Urothelium cell line (cell line): Measurements from ENCODE around the gene STEAP3.
A peak's percentile ranks its signal among the peaks of the same experiment; 100 is the strongest.

Source experiments
- DNase-seq: peaks from one replicate; pipeline ENCODE4 v3.0.0; 2011; ENCODE audit warnings: low spot score, mixed read lengths
- FAIRE-seq: peaks from 2 replicates; lab custom pipeline; 2011; peaks lifted over from hg19 to GRCh38; lab: Jason Lieb, UNC

The STEAP3 gene

GRCh38 chr2:119197529-119198239 lies 25.9 kb upstream of the STEAP3 start:
- FAIRE-seq = peak; percentile 72
- DNase-seq = no peak

DNA sequence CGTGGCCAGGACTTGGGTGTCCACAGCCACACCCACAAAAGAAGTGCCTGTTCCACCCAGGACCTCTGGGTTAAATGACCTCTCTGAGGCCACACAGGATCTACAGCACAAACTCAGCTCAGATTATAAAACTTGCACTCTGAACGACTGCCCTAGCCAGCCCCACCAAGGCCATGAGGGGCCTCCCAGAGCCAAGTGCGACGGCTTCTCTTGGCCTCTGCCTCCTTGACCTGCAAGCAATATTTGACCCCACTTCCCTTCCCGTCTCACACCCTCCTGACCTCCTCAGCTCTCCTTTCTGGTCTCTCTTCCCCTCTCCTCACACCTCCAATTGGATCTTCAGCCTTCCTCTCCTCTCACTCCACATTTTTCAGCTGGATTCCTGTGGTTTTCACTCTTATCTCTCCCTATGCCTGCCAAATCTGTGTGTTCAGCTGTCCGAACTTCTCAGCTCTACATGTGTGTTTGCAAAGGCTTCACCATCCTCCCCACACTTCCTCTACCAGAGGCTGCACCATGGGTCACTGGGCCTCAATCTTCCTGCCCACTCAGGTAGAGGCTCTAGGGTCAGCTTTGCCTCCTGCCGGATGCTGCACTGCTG lies 25.3 kb upstream of the STEAP3 start:
- peak; percentile 73 for DNase-seq

DNA sequence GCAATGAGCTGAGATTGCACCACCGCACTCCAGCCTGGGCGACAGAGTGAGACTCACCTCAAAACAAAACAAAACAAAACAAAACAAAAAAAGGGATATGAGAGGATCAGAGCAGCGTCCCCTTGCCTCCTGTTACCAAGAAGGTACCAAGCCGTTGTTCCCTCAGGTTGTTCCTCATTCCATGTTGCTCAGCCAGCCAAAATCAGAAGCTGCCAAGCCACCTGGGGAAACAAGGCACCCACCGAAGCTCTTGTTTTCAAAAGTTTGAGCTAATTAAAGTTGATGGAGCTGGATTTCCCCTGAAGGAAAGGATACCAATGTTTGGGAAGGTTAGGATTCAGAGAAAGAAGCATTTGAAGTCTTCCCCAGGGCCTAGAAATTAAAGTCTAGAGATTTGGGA lies 21.8 kb upstream of the STEAP3 start:
- DNase-seq = no peak
- no peak for FAIRE-seq

More for the DNA sequence above, 25.3 kb upstream of the STEAP3 start:
- FAIRE-seq = peak; percentile 32

DNA sequence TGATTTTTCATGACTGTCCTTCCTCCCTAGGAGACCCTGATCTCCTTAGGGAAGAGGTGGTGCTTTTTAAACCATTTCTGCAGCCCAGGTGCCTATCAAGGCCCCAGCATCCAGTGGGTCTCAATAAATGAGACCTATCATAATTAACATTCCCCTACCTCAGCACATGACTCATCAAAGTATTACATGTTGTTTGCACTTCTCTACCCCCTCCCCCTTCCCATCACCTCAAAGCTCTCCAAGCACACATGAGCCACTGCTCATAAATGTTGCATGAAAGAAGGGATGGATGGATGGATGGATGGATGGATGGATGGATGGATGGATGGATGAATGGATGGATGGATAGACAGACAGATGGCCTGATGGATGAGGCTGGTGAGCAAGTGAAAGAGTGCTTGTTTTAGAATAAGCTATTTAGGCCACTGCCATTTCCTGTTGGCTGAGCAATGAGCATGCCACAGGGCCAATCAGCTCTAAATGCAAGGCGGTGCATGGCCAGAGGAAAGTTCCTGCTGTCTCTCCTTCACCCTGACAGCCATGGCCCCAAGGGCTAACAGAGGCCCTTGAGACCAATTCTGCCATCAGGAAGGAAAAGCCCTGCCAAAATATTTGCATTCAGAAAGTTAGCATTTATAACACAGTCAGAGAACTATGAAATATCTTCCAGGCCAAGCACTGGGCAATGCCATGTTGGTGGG lies 20.9 kb upstream of the STEAP3 start:
- FAIRE-seq (peak; percentile 83), DNase-seq (no peak)

GRCh38 chr2:119204525-119204924 lies 19.1 kb upstream of the STEAP3 start:
- FAIRE-seq (peak; percentile 90), DNase-seq (no peak)

GRCh38 chr2:119205001-119205706 lies 18.5 kb upstream of the STEAP3 start:
- DNase-seq = no peak

GRCh38 chr2:119206201-119206600 lies 17.4 kb upstream of the STEAP3 start:
- FAIRE-seq (peak; percentile 77), DNase-seq (no peak)

More at GRCh38 chr2:119205001-119205706, 18.5 kb upstream of the STEAP3 start:
- no peak for FAIRE-seq

DNA sequence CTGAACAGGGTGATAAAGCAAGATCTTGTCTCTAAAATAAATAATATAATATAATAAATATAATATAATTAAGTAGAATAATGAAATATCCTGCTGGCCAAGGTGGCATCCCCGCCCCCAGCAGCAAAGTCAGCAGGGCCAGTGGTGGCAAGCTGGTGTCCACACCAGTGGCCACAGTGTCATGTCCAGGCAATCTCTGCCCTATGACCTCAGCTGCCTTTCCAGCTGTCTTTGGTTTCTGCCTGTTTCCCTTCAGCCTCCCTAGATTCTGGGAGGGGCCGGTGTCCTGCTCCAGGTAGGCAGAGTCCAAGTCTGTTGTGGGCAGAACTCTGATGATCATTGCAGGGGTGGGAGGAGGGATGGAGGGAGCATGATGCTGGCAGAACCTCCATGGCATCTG lies 16.2 kb upstream of the STEAP3 start:
- no peak for DNase-seq
- FAIRE-seq = peak; percentile 17

GRCh38 chr2:119208791-119209203 lies 14.8 kb upstream of the STEAP3 start:
- DNase-seq (peak; percentile 96), FAIRE-seq (peak; percentile 98)

DNA sequence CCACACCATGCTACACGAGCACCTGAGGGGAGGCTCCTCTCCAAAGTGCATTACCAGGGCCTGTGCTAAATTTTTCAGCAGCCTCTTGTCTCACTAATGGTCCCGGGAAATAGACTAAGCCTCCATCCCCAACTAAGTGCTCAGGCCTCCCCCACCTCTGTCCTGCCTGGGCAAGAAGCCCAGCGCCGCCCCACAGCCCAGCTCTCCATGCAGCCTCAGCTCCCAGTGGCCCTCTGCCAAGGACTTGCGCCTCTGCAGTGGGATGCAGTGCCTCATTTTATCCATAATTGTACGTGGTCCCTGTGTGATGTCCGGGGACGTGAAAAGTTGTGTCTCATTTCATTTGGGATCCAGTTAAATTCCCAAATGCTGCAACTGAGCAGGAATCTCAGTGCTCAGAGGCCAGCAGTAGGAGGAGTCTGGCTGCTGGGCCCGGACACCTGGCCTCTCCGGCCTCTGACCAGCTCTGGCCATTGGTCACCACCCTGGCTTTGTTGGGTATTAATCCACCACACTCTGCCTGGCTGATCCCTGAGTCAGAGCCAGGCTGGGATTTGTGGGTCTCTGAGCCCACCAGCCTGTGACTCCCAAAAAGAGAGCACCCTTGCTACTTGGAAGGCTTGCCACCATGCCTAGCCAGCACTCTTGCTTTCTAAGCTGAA lies 11.4 kb upstream of the STEAP3 start:
- FAIRE-seq (peak; percentile 13), DNase-seq (no peak)

- FAIRE-seq (no peak), DNase-seq (no peak)
Measured at GRCh38 chr2:119214453-119215037, 9.1 kb upstream of the STEAP3 start.

- DNase-seq (no peak), FAIRE-seq (no peak)
Measured at GRCh38 chr2:119216994-119217393, 6.6 kb upstream of the STEAP3 start.

DNA sequence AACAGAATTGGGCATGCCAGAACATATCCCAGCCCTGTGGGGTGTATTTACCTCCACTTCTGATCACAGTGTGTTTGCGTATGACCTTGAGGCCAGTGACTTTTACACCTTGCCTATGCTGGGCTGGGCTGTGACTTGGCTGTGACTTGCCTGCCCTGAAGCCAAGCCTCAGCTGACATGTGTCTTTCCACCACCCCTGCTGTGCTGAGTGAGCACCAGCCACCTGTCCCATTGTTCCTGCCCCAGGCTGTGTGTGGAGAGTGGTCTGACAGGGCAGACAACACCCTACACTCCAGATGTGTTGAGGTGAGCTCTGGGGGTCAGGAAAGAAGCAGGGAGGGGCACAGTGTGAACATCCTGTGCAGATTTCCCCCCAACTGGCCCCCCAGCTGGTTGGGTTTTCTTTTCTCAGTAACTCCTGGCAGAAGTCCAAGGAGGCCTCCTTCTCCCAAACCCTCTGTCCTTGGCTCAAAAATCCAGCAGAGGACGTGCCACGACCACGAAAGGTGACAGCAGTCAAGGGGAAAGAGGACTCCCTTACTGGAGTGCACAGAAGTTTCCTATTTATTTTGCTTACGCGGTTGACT lies 5.1 kb upstream of the STEAP3 start:
- peak; percentile 90 for FAIRE-seq
- no peak for DNase-seq

DNA sequence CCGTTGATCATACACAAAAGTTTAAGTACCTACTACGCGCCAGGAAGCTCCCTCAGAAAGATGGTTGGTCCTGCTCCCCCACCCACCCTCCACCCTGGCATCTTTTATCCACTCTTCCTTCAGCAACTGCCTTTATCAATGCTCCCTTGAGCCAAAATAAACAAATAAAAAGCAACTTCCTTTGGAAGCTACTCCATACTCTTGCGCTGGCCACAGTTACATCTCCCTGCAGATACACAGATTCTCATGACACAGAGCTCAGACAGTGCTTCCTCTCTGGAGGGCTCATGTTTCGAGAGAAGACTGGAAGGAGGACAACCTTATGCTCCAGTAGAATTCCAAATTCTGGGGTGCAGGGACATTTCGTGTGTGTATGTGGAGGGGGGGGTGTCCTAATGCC lies 3.8 kb upstream of the STEAP3 start:
- no peak for FAIRE-seq
- no peak for DNase-seq

DNA sequence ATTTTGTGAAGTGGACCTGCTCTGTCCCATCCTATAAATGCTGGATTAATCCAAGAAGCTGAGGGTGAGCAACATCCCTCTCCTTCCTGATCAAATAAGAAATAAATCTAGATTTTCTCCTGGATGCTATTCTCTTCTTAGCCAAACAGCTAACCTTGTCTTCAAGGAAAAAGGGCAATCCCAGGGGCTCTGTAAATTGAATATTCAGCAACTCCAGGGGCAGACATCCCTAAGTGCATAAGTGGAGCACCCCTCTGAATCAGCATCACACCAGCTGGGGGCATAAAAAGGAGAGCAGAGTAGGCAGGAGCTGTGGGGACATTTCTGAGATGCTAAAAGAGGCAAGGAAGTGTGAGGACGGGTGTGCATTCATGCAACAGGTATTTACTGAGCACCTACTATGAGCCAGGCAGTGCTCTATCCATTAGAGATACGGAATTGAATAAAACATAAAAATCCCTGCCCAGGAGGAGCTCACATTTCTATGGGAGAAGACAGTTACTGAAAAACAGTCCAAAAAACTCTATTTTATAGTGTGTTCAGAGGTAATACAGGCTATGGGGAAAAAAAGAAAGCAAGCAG lies 2.8 kb upstream of the STEAP3 start:
- FAIRE-seq = no peak
- no peak for DNase-seq

GRCh38 chr2:119221609-119222008 lies 2.0 kb upstream of the STEAP3 start:
- DNase-seq (no peak), FAIRE-seq (no peak)

DNA sequence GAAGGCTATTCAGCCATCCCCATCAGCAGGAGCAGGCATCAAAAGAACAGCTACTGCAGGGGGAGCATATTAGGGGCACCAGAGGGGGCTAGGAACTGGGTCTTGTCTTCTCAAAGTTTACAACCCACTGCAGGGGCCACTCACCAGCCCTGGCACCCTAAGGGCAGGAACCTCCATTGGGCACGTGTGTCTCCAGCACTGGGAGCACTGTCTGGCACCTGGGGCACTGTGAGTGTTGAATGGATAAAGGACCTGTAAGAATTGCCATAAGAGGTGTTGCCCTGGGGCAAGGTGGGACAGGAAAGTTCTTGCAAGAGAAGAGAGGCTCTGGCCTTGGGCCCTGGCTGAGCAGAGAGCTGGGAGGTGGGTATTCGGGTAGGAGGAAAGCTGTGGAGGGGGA lies 1.4 kb upstream of the STEAP3 start:
- no peak for FAIRE-seq

GRCh38 chr2:119222863-119223520 lies 642 bp upstream of the STEAP3 start:
- FAIRE-seq = no peak
- DNase-seq = no peak

More for the DNA sequence above, 1.4 kb upstream of the STEAP3 start:
- DNase-seq = no peak
